HG02840 (cell line): ENCODE measurements around the gene RILPL2.
"Not testable (repeated sequence)": the region's sequence is repeated elsewhere in the genome, so short reads cannot be mapped to it uniquely, and the experiment has no call there.

Source experiments
- ATAC-seq: cut with Tn5 transposase; IDR thresholded peaks from one replicate; pipeline ENCODE4 v1.9.1; 2021; ENCODE audit warnings: mild to moderate bottlenecking, moderate library complexity, moderate number of reproducible peaks; ENCODE audit not compliant: unreplicated experiment, low FRiP score

Gene RILPL2

DNA sequence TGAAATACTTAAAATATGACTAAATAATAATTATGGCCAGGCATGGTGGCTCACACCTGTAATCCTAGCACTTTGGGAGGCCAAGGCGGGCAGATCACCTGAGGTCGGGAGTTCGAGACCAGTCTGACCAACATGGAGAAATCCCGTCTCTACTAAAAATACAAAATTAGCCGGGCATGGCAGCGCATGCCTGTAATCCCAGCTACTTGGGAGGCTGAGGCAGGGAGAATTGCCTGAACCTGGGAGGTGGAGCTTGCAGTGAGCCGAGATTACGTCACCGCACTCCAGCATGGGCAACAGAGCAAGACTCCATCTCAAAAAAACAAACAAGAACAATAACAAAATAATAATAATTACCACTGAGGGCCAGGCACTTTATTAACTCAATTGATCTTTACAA, 50.9 kb downstream of the RILPL2 start:
- not testable (repeated sequence) for ATAC-seq

GRCh38 chr12:123384994-123385376, 51.5 kb downstream of the RILPL2 start:
- ATAC-seq, result no peak

DNA sequence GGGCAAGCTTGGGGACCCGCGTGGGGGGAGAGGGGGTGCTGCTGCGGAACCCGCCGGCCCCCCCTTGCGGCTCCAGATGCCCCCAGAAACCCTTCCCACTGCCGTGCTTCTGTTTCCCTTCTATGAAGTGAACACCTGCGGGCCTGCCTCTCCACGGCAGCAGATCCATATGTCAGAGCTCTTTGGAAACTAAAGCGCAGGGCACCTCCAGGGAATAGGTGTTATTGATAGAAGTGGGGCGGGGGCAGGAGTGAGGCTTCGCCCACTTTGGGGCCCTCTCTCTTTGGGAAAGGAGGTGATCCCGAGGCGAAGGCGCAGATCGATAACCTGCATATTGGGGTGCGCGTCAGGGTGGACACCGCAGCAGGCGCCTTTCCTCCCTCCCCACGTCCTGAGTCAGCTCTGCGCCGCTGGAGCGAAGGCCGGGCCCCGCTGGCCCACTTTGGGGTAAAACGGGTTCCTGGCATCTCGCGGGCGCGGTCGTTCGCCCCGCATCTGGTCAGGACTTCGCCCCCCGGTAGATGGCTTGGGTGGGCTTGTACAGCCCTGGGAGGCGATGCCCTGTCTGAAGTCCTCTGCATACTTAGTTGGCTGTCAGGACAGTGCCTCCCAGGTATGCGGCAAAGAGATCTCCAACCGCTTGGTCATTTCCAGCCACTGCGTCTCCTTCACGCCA, 52.0 kb downstream of the RILPL2 start:
- no peak for ATAC-seq

DNA sequence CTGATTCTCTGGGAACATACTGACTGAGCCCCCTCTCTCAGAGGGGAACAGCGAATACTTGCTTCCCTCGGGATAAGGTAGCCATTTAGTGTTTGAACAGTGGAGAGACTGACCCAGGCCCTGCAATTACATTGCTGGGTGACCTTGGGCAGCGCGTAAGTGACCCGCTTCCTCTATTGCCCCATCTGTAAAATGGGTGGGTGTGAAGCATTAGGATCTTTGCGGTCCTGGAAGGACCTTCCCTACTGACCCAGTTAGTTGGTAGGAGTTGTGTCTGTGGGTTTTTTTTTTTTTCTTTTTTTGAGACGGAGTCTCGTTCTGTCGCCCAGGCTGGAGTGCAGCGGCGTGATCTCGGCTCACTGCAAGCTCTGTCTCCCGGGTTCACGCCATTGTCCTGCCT, 53.8 kb downstream of the RILPL2 start:
- no peak for ATAC-seq

- no peak for ATAC-seq
These were observed 57.1 kb downstream of the RILPL2 start for GRCh38 chr12:123379391-123379790.

GRCh38 chr12:123372415-123372814, 64.1 kb downstream of the RILPL2 start:
- not testable (repeated sequence) for ATAC-seq

GRCh38 chr12:123371667-123372368, 64.7 kb downstream of the RILPL2 start:
- ATAC-seq, result not testable (repeated sequence)

GRCh38 chr12:123369229-123369628, 67.3 kb downstream of the RILPL2 start:
- ATAC-seq, result no peak

- not testable (repeated sequence) for ATAC-seq
These were observed 68.1 kb downstream of the RILPL2 start for GRCh38 chr12:123368431-123368830.

GRCh38 chr12:123367511-123367910, 69.0 kb downstream of the RILPL2 start:
- ATAC-seq, result no peak
